GM13976 (cell line): ENCODE measurements around the gene PTPN1.
"Not testable (repeated sequence)": the region's sequence is repeated elsewhere in the genome, so short reads cannot be mapped to it uniquely, and the experiment has no call there.

ENCODE experiments used
- DNase-seq: peaks from one replicate; pipeline ENCODE4 v3.0.0; 2012; ENCODE audit warnings: low spot score
- CTCF ChIP-seq: IDR thresholded peaks from 2 replicates; pipeline ENCODE4 v1.5.1; 2012; ENCODE audit warnings: borderline replicate concordance, mild to moderate bottlenecking; ENCODE audit not compliant: insufficient read depth; ENCODE audit errors: extremely low read depth, missing control alignments, control extremely low read depth
- in situ Hi-C: fragments of 300-500 bp; cut with MboI; formaldehyde crosslinking; loops from one replicate; pipeline ENCODE4 v1.12.0; 2022; ENCODE audit warnings: low sequenced_read_pairs, mixed read lengths, inconsistent platforms; ENCODE audit not compliant: unreplicated experiment

Gene PTPN1

GRCh38 chr20:50471231-50471630, 39.0 kb upstream of the PTPN1 start:
- in situ Hi-C loops, result loop anchor here (25.0 kb wide), 1 partner anchor 509 kb away; no protein-coding TSS in a partner anchor
- DNase-seq, result no peak
- no peak for TF ChIP-seq CTCF

- in situ Hi-C loops, result loop anchor here (25.0 kb wide), 1 partner anchor 511 kb away; no protein-coding TSS in a partner anchor
- no peak for TF ChIP-seq CTCF
Observed at GRCh38 chr20:50472693-50473664, 37.2 kb upstream of the PTPN1 start.

GRCh38 chr20:50474356-50474755, 35.8 kb upstream of the PTPN1 start:
- in situ Hi-C loops, result loop anchor here (25.0 kb wide), 1 partner anchor 512 kb away; no protein-coding TSS in a partner anchor
- not testable (repeated sequence) for DNase-seq

More at GRCh38 chr20:50472693-50473664, 37.2 kb upstream of the PTPN1 start:
- DNase-seq, result no peak

GRCh38 chr20:50475681-50476292, 34.4 kb upstream of the PTPN1 start:
- no peak for DNase-seq
- in situ Hi-C loops, result no loop called here
- no peak for TF ChIP-seq CTCF

- in situ Hi-C loops, result no loop called here
- DNase-seq, result no peak
- TF ChIP-seq CTCF, result no peak
Observed at GRCh38 chr20:50477239-50477872, 32.8 kb upstream of the PTPN1 start.

GRCh38 chr20:50478162-50478990, 31.8 kb upstream of the PTPN1 start:
- in situ Hi-C loops, result no loop called here
- TF ChIP-seq CTCF, result peak; percentile 64
- DNase-seq, result peak; percentile 65
